CD4-positive, alpha-beta T cell treated with Interleukin-2 at 100 ng/mL for 4 hours (primary cell): Measurements from ENCODE around the gene ZNF44.

ENCODE experiments used
- DNase-seq: peaks from one replicate; pipeline ENCODE4 v3.0.0-alpha.2; 2020; ENCODE audit warnings: low spot score

Gene ZNF44

GRCh38 chr19:12261554-12261953 lies 33.1 kb downstream of the ZNF44 start:
- no peak for DNase-seq

DNA sequence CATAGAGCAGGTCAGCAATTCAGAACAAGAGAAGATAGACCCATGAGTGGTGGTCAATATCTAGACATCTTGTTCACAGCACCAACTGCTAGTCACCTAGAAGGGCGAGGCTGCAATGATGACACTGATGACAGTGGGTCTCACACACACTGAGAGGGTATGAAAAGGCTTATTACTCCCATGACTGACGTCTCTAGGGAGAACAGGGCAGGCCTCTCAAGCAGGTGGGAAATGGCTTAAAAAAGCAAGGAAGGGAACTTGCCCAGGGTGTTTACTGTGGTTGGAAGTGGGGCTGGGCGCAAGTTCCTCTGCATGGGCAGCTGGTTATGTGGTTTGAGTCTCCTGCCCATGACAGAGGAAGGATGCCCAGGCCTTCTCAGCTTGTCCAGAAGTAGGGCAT lies 33.8 kb downstream of the ZNF44 start:
- DNase-seq: no peak

DNA sequence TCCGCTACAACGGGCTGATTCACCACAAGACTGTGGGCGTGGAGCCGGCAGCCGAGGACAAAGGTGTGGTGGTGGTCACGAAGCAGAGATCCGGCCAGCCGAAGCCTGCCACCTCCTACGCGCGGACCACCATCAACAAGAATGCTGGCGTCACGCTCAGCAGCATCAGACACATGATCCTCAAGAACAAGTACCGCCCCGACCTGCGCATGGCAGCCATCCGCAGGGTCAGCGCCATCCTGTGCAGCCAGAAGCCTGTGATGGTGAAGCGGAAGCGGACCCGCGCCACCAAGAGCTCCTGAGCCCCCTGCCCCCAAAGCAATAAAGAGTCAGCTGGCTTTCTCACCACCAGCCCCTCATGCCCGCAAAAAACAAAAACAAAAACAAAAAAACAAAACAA lies 34.4 kb downstream of the ZNF44 start:
- DNase-seq: no peak

- DNase-seq: no peak
These were observed 39.3 kb downstream of the ZNF44 start for GRCh38 chr19:12255372-12255771.

DNA sequence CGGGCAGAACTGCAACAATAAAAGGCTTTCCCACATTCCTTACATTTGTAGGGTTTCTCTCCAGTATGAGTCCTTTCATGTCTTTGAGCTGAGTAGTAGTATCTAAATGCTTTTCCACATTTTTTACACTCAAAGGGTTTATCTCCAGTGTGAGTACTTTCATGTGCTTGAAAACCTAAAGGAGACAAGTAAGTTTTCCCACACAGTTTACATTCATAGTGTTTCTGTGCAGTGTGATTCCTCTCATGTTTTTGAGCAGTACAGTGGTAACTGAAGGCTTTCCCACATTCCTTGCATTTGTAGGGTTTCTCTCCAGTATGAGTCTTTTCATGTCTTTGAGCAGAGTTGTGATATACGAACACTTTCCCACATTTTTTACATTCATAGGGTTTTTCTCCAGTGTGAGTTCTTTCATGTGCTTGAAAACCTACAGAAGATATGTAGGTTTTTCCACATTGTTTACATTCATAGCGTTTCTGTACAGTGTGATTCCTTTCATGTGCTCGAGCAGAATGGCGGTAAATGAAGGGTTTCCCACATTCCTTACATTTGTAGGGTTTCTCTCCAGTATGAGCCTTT lies 47.0 kb downstream of the ZNF44 start:
- no peak for DNase-seq

DNA sequence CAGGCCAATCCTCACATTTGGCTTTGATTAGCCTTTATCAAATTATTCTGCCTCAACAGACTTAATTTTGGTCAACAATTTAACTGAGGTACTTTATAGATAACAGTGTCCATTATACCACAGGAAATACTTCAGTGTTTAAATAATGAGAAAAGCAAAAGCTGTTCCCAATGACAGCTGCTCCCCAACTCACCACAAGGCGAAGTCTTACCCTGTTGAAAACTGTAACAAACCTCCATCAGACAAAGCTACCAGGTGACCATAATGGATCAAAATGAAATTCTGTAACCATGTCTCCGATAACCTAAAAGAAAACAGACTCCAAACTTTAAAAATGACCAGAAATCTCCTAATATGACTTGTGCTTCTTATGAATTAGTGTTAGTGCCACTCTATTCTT lies 50.3 kb downstream of the ZNF44 start:
- DNase-seq: no peak

DNA sequence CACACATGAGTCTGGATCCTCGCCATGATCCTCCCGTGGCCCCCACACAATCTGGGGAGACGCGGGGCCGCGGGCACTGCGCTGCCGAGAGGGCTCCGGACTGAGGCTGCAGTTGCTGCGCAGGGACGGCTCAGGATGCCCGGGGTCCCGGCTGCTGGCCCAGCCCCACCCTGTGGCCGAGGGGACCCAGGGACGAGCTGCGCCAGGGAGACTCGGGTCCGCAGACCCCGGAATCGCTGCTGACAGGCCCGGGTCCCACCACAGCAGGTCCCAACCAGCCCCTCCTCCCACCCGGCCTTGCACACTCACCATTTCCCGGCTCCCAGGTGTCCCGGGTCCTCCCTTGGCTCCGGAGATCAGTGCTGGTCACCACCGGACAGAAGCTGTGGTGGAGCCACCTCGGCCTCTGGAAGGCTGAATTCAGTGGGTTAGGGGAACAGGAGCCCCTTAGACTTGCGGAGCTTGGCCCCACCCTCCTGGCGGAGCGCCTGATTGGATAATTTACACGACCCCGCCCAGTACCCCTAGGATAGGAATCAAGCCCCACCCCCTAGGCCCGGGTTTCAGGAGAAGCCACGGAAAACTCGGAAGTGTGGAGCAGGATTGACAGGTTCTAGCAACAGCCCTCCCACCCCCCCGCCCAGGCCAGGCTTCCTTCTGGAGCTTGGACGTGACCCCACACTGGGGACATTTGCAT lies 57.4 kb downstream of the ZNF44 start:
- no peak for DNase-seq

DNA sequence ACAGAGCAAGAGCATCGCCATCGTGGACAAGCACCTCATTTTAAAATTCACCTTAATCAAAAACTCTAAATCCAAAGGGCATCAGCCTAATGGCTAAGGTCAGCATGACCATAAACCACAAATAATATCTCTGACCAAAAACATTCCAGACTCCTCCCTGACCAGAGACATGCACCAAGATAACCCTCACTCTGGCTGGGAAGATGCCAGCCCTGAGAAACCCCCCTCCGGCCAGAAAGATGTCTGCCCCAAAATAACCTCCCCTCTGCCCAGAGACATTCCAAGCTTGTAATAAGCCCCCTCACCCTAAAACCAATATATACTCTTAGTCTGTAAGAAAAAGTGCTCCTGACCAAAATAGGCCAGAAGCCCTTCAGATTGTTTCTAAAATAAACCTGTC lies 61.7 kb downstream of the ZNF44 start:
- no peak for DNase-seq

GRCh38 chr19:12230751-12231733 lies 63.6 kb downstream of the ZNF44 start:
- no peak for DNase-seq

DNA sequence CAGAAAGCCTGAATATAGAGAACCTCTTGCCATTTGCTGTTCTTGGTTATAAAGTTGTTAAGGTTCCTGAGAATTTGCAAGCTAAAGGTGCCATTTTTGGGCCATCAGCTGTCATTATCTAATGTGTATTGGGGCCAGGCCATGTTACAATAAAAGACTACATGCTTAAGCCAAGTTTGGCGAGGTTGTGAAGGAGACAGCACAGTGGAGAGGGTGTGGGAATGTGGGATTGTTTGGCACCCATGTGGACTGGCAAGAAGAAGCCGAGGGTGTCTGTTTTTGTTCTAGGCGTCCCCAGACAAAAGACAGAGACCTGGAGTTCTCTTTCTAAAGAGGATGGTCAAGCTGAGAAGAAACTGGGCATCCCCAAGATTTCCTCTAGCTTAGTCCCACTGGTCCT lies 64.7 kb downstream of the ZNF44 start:
- DNase-seq: no peak

- DNase-seq: no peak
These were observed 70.0 kb downstream of the ZNF44 start for GRCh38 chr19:12224676-12225075.

GRCh38 chr19:12222980-12223630 lies 71.6 kb downstream of the ZNF44 start:
- DNase-seq: no peak
